Thoracic aorta (tissue), 2 donors: ENCODE measurements around the gene GMDS. TPM values are rescaled to one million over a fixed set of nuclear protein-coding genes. Genes with fewer than 3 reads are reported as not detected.

ENCODE experiments used
- ATAC-seq: fragments of 150-250 bp; one replicate; pipeline ENCODE4 v1.8.0; 2017; ENCODE audit warnings: low read depth; ENCODE audit not compliant: insufficient number of reproducible peaks, low FRiP score
- DNase-seq: peaks from one replicate; pipeline ENCODE4 v3.0.0-alpha.2; 2020; ENCODE audit warnings: low spot score
- H3K27ac ChIP-seq, 2 donors: fragments of 200-600 bp; sonication (generic); 1 replicate in 1 of 2; 2 replicates in 1 of 2; pipeline ENCODE4 v1.5.1; 2016; ENCODE audit warnings: mild to moderate bottlenecking in 2 of 2, moderate library complexity in 2 of 2
- H3K27me3 ChIP-seq: fragments of 200-600 bp; sonication (generic); replicated peaks from 2 replicates; pipeline ENCODE4 v1.6.0; 2016; ENCODE audit warnings: mild to moderate bottlenecking; ENCODE audit not compliant: insufficient read depth
- H3K36me3 ChIP-seq: fragments of 200-600 bp; sonication (generic); one replicate; pipeline ENCODE4 v1.5.1; 2016
- H3K4me1 ChIP-seq, 2 donors: fragments of 200-600 bp; sonication (generic); 1 replicate in 1 of 2; 2 replicates in 1 of 2; pipeline versions ENCODE4 v1.5.1 to v1.6.0; 2016; ENCODE audit warnings: low read depth in 2 of 2, mild to moderate bottlenecking in 1 of 2; ENCODE audit not compliant: control insufficient read depth in 1 of 2
- H3K4me3 ChIP-seq: fragments of 200-600 bp; sonication (generic); 2 replicates; pipeline ENCODE4 v1.5.1; 2016; ENCODE audit warnings: mild to moderate bottlenecking
- H3K9me3 ChIP-seq: fragments of 200-600 bp; sonication (generic); 2 replicates; pipeline ENCODE4 v1.5.1; 2016
- CTCF ChIP-seq: fragments of 200-600 bp; sonication (generic); IDR thresholded peaks from one replicate; pipeline ENCODE4 v1.5.1; 2019; ENCODE audit warnings: antibody characterized with exemption
- total RNA-seq, 2 donors: library from RNA; depleted of rRNA; stranded (reverse); fragments of >200 nt; gene quantifications; one replicate each; pipeline versions ENCODE4 v1.1.0 to v1.2.3, GENCODE V29; 2016

Gene GMDS
- total RNA-seq, 2 donors from 2014 or later: 87.8 to 87.9 TPM

- Histone ChIP-seq H3K9me3 (no peaks in the 10 kb centered on the region), H3K4me1 (peaks cover 20 to 43% of the 10 kb centered on the region in 2 donors)
Observed at GRCh38 chr6:1764397-1764987, 480.9 kb downstream of the GMDS start.

DNA sequence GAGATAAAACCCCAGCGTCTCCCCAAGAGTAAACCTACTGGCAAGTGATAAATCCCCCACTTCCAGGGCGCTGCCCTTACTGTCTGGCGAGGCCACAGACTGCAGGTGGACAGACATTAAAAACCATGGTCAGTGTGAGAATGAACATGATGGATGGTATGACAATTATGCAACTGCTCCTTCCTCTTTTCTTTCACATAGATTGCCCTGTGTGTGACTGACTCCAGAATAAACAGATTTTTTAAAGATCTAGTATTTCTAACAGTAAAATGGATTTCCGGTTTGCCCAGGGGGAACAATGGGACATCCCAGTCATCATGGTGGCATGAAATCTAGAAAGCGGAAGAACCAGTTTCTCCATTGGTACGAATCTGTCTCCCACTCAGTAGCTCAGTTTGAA is 482.0 kb downstream of the GMDS start:
- no peak for TF ChIP-seq CTCF
- ATAC-seq (no peak), DNase-seq (no peak)
- Histone ChIP-seq H3K27ac (no peak overlapping the region), H3K4me3 (no peak overlapping the region), H3K9me3 (no peaks in the 10 kb centered on the region), H3K36me3 (no peaks in the 10 kb centered on the region), H3K27me3 (no peaks in the 10 kb centered on the region), H3K4me1 (peaks cover 20 to 43% of the 10 kb centered on the region in 2 donors)

More at GRCh38 chr6:1764397-1764987, 480.9 kb downstream of the GMDS start:
- Histone ChIP-seq H3K27ac (no peak overlapping the region), H3K36me3 (no peaks in the 10 kb centered on the region), H3K4me3 (no peak overlapping the region), H3K27me3 (no peaks in the 10 kb centered on the region)
- no peak for DNase-seq
- ATAC-seq: no peak
- no peak for TF ChIP-seq CTCF

GRCh38 chr6:1762203-1762602 is 483.2 kb downstream of the GMDS start:
- no peak overlapping the region for H3K27ac ChIP-seq

DNA sequence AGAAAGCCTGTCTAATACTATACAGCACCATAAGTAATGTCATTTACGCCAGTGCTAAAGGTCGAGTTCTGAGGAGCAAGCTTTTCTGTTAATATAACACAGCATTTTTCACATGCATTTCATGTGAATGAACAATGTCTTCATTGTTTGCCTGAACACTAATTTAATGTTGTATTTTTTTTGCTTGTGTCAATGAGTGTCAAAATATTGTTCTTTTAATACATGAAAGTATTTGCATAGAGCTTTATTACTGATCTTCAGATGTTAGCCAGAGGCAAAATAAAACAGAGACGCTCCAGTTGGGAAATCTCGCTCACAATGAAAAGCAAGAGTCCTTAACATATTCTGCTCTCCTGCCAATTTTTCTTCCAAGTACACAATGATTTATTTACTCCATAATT is 483.9 kb downstream of the GMDS start:
- TF ChIP-seq CTCF: no peak
- Histone ChIP-seq H3K27ac (no peak overlapping the region), H3K9me3 (no peaks in the 10 kb centered on the region), H3K4me3 (no peak overlapping the region), H3K4me1 (peaks cover 10 to 26% of the 10 kb centered on the region in 2 donors), H3K36me3 (no peaks in the 10 kb centered on the region), H3K27me3 (no peaks in the 10 kb centered on the region)
- DNase-seq: no peak
- ATAC-seq: no peak

More at GRCh38 chr6:1762203-1762602, 483.2 kb downstream of the GMDS start:
- H3K27me3 ChIP-seq: no peaks in the 10 kb centered on the region
- no peak overlapping the region for H3K4me3 ChIP-seq
- H3K4me1 ChIP-seq: peaks cover 15 to 33% of the 10 kb centered on the region in 2 donors
- ATAC-seq: no peak
- H3K36me3 ChIP-seq: no peaks in the 10 kb centered on the region
- no peaks in the 10 kb centered on the region for H3K9me3 ChIP-seq
- no peak for TF ChIP-seq CTCF
- no peak for DNase-seq

DNA sequence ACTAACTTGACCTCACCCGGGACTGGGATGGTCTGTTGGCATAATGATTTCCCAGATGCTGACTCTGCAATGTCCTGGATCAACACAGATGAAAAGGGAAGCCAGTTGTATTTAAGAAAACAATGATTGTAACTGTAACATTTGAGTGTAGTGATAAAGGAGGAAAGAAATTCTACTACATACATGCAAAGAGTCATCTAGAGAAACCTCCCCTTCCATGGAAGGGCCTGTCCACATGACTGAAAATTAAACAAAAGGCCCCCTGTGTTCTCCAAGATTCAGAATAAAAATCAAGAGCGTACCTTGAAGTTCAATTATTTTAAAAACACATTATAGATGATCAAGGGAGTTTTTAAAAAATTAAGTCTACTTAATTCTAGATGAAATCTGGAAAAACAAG is 484.5 kb downstream of the GMDS start:
- no peak for ATAC-seq
- no peak for TF ChIP-seq CTCF

More for the DNA sequence above, 484.5 kb downstream of the GMDS start:
- Histone ChIP-seq H3K4me1 (peaks cover 8 to 20% of the 10 kb centered on the region in 2 donors), H3K36me3 (no peaks in the 10 kb centered on the region), H3K27me3 (no peaks in the 10 kb centered on the region), H3K4me3 (no peak overlapping the region), H3K9me3 (no peaks in the 10 kb centered on the region), H3K27ac (no peak overlapping the region)
- no peak for DNase-seq
